ENCODE results near the gene PCED1B. TPM values are rescaled to one million over a fixed set of nuclear protein-coding genes. Genes with fewer than 3 reads are reported as not detected.

PCED1B gene
- total and polyA plus RNA-seq, 2 experiments from 2014 or later: 5.1 to 6.6 TPM

DNA sequence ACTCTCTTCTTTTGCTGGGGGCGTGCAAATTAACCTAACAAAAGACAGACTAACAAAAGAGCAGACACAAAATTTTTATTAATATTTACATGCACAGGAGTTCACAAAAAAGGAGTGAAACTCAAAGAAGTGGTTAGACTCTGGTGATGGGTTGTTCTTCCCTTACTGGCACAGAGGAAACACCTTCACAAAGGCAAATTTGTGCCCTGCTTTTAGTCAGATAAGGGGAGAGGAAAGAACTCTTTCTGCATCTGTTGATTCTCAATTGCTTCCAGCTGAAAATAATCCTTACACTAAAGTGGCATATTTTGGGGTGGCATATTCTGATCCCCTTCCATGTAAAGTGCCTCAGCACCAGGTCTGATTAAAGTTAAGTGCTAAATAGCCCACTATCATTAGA lies 190.5 kb downstream of the PCED1B start (continued):
- TF ChIP-seq, protein P1, sequence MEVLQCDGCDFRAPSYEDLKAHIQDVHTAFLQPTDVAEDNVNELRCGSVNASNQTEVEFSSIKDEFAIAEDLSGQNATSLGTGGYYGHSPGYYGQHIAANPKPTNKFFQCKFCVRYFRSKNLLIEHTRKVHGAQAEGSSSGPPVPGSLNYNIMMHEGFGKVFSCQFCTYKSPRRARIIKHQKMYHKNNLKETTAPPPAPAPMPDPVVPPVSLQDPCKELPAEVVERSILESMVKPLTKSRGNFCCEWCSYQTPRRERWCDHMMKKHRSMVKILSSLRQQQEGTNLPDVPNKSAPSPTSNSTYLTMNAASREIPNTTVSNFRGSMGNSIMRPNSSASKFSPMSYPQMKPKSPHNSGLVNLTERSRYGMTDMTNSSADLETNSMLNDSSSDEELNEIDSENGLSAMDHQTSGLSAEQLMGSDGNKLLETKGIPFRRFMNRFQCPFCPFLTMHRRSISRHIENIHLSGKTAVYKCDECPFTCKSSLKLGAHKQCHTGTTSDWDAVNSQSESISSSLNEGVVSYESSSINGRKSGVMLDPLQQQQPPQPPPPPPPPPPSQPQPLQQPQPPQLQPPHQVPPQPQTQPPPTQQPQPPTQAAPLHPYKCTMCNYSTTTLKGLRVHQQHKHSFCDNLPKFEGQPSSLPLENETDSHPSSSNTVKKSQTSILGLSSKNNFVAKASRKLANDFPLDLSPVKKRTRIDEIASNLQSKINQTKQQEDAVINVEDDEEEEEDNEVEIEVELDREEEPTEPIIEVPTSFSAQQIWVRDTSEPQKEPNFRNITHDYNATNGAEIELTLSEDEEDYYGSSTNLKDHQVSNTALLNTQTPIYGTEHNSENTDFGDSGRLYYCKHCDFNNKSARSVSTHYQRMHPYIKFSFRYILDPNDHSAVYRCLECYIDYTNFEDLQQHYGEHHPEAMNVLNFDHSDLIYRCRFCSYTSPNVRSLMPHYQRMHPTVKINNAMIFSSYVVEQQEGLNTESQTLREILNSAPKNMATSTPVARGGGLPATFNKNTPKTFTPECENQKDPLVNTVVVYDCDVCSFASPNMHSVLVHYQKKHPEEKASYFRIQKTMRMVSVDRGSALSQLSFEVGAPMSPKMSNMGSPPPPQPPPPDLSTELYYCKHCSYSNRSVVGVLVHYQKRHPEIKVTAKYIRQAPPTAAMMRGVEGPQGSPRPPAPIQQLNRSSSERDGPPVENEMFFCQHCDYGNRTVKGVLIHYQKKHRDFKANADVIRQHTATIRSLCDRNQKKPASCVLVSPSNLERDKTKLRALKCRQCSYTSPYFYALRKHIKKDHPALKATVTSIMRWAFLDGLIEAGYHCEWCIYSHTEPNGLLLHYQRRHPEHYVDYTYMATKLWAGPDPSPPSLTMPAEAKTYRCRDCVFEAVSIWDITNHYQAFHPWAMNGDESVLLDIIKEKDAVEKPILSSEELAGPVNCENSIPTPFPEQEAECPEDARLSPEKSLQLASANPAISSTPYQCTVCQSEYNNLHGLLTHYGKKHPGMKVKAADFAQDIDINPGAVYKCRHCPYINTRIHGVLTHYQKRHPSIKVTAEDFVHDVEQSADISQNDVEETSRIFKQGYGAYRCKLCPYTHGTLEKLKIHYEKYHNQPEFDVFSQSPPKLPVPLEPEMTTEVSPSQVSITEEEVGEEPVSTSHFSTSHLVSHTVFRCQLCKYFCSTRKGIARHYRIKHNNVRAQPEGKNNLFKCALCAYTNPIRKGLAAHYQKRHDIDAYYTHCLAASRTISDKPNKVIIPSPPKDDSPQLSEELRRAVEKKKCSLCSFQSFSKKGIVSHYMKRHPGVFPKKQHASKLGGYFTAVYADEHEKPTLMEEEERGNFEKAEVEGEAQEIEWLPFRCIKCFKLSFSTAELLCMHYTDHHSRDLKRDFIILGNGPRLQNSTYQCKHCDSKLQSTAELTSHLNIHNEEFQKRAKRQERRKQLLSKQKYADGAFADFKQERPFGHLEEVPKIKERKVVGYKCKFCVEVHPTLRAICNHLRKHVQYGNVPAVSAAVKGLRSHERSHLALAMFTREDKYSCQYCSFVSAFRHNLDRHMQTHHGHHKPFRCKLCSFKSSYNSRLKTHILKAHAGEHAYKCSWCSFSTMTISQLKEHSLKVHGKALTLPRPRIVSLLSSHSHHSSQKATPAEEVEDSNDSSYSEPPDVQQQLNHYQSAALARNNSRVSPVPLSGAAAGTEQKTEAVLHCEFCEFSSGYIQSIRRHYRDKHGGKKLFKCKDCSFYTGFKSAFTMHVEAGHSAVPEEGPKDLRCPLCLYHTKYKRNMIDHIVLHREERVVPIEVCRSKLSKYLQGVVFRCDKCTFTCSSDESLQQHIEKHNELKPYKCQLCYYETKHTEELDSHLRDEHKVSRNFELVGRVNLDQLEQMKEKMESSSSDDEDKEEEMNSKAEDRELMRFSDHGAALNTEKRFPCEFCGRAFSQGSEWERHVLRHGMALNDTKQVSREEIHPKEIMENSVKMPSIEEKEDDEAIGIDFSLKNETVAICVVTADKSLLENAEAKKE (CRISPR knock-in tag; IDR thresholded peaks at IDR 0.05): no peak
- TF ChIP-seq, protein P2, sequence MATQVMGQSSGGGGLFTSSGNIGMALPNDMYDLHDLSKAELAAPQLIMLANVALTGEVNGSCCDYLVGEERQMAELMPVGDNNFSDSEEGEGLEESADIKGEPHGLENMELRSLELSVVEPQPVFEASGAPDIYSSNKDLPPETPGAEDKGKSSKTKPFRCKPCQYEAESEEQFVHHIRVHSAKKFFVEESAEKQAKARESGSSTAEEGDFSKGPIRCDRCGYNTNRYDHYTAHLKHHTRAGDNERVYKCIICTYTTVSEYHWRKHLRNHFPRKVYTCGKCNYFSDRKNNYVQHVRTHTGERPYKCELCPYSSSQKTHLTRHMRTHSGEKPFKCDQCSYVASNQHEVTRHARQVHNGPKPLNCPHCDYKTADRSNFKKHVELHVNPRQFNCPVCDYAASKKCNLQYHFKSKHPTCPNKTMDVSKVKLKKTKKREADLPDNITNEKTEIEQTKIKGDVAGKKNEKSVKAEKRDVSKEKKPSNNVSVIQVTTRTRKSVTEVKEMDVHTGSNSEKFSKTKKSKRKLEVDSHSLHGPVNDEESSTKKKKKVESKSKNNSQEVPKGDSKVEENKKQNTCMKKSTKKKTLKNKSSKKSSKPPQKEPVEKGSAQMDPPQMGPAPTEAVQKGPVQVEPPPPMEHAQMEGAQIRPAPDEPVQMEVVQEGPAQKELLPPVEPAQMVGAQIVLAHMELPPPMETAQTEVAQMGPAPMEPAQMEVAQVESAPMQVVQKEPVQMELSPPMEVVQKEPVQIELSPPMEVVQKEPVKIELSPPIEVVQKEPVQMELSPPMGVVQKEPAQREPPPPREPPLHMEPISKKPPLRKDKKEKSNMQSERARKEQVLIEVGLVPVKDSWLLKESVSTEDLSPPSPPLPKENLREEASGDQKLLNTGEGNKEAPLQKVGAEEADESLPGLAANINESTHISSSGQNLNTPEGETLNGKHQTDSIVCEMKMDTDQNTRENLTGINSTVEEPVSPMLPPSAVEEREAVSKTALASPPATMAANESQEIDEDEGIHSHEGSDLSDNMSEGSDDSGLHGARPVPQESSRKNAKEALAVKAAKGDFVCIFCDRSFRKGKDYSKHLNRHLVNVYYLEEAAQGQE (IDR thresholded peaks at IDR 0.05; ENCODE audit: unreplicated experiment): no peak
- TF ChIP-seq STAT1 (IDR thresholded peaks at IDR 0.05; ENCODE audit: unreplicated experiment): no peak
- TF ChIP-seq, protein P3, sequence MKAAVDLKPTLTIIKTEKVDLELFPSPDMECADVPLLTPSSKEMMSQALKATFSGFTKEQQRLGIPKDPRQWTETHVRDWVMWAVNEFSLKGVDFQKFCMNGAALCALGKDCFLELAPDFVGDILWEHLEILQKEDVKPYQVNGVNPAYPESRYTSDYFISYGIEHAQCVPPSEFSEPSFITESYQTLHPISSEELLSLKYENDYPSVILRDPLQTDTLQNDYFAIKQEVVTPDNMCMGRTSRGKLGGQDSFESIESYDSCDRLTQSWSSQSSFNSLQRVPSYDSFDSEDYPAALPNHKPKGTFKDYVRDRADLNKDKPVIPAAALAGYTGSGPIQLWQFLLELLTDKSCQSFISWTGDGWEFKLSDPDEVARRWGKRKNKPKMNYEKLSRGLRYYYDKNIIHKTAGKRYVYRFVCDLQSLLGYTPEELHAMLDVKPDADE (IDR thresholded peaks at IDR 0.05): no peak

Measured in GM23338 (cell line).